22Rv1 (cell line): Measurements from ENCODE around the gene AOAH.

Experiments
- ZFX ChIP-seq: fragments of 450-650 bp; IDR thresholded peaks from 2 replicates; pipeline ENCODE4 v1.6.1; 2017; ENCODE audit warnings: antibody characterized with exemption, borderline replicate concordance
- TF ChIP-seq, protein P1 (sequence below): fragments of 450-650 bp; IDR thresholded peaks from 2 replicates; pipeline ENCODE4 v1.5.1; 2017; ENCODE audit warnings: mild to moderate bottlenecking

DNA sequence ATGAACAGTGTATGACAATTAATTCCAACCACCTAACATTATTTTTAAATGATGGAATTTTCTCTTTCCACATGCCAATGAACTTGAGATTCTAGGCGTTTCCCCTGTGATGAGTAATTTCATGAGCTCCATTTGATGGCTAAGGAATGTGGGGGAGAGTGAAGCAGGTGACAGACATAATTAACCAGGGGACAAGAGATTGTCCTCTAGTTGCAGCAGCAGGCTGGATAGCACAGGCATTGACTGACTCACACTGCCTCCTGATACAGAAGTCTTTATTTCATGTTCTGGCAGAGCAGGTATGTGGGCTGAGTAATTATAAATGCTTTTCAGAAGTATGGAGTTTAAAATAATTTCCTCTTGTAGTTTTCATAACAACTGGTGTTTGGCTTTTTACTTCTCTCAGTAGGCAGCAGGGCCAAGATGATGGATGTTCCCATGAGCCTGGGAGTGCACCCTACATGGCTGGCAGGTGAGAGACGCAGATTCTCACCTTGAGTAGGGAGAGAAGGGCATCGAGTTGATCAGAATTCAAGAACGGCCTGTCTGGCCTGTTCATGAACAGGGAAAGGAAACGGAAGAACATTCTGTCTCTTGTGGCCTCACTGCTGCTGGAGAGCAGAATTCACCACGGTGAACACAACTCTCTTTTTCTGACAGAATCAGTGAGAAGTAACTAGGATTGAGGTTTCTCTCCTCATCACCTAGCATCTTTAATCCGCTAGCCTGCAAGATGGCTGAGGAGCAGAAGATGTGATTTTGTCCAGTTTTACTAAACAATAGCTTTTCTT lies 118.8 kb downstream of the AOAH start:
- TF ChIP-seq, protein P1, sequence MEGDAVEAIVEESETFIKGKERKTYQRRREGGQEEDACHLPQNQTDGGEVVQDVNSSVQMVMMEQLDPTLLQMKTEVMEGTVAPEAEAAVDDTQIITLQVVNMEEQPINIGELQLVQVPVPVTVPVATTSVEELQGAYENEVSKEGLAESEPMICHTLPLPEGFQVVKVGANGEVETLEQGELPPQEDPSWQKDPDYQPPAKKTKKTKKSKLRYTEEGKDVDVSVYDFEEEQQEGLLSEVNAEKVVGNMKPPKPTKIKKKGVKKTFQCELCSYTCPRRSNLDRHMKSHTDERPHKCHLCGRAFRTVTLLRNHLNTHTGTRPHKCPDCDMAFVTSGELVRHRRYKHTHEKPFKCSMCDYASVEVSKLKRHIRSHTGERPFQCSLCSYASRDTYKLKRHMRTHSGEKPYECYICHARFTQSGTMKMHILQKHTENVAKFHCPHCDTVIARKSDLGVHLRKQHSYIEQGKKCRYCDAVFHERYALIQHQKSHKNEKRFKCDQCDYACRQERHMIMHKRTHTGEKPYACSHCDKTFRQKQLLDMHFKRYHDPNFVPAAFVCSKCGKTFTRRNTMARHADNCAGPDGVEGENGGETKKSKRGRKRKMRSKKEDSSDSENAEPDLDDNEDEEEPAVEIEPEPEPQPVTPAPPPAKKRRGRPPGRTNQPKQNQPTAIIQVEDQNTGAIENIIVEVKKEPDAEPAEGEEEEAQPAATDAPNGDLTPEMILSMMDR, result no peak
- no peak for TF ChIP-seq ZFX
